NOMO-1 treated with DMSO at 0.1 percent for 48 hours (cell line): Measurements from ENCODE around the gene CR1L.
"Not testable (repeated sequence)": the region's sequence is repeated elsewhere in the genome, so short reads cannot be mapped to it uniquely, and the experiment has no call there.

Experiments used
- DNase-seq: peaks from one replicate; lab custom pipeline; 2025; ENCODE audit not compliant: unreplicated experiment; lab: John Stamatoyannopoulos, UW

CR1L gene

DNA sequence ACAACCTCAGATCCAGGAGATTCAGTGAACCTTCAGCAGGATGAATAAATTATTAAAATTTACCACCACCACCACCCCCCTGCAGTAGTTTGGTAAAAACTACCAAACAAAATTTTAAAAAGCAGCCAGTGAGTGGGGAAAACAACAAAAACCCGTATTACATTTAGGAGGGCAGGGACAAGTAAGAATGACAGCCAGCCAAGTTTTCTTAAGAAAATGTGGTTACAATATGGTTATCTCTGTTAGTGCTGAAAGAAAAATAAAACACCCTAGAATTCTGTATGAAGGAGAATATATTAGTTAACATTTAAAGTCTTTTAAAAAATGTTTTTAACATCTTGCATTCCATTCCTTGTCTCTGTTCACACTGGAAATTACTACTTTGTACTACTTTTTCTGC lies 121.6 kb downstream of the CR1L start:
- no peak for DNase-seq

DNA sequence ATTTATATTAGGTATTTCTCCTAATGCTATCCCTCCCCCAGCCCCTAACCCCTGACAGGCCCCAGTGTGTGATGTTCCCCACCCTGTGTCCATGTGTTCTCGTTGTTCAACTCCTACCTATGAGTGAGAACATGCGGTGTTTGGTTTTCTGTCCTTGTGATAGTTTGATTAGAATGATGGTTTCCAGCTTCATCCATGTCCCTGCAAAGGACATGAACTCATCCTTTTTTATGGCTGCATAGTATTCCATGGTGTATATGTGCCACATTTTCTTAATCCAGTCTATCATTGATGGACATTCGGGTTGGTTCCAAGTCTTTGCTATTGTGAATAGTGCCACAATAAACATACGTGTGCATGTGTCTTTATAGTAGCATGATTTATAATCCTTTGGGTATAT lies 125.6 kb downstream of the CR1L start:
- DNase-seq, result not testable (repeated sequence)
